A549 (cell line): Measurements from ENCODE around the gene BCAS1. TPM values are rescaled to one million over a fixed set of nuclear protein-coding genes. Genes with fewer than 3 reads are reported as not detected.

Experiments used
- ATAC-seq, 2 experiments: fragments of 200-7000 bp in 1 of 2; fragments of >200 bp in 1 of 2; cut with Nextera tagmentation in 1 of 2; cut with Tn5 transposase in 1 of 2; 3 replicates each; pipeline versions ENCODE4 v1.8.0 to v1.9.1; 2018 to 2020; ENCODE audit warnings: mild to moderate bottlenecking in 1 of 2, moderate library complexity in 1 of 2
- CTCF ChIA-PET: fragments of 300-600 bp; sonication (Branson Sonifier 250); formaldehyde crosslinking; extraction: SDS; loops from one replicate; lab custom pipeline; 2021; ENCODE audit warnings: antibody characterized with exemption, inconsistent platforms; lab: Yijun Ruan, JAX
- POLR2A ChIA-PET: fragments of 350-600 bp; formaldehyde crosslinking; extraction: SDS; loops from one replicate; lab custom pipeline; 2021; ENCODE audit warnings: antibody characterized with exemption, inconsistent platforms; lab: Yijun Ruan, JAX
- DNase-seq, 2 experiments: peaks; one replicate each; pipeline versions ENCODE4 v3.0.0 to v3.0.0-alpha.2; 2011 to 2016; ENCODE audit warnings: low read depth in 1 of 2, low spot score in 1 of 2
- FAIRE-seq: peaks from 2 replicates; lab custom pipeline; 2011; peaks lifted over from hg19 to GRCh38; lab: Jason Lieb, UNC
- H3K27ac ChIP-seq, 2 experiments: fragments of >200 bp; sonication (Bioruptor Twin); formaldehyde crosslinking; 3 replicates each; pipeline ENCODE4 v1.5.1; 2016 to 2017
- H3K4me1 ChIP-seq: fragments of >200 bp; sonication (Bioruptor Twin); formaldehyde crosslinking; 3 replicates; pipeline ENCODE4 v1.6.1; 2016
- H3K4me2 ChIP-seq: fragments of >200 bp; sonication (Bioruptor Twin); formaldehyde crosslinking; 3 replicates; pipeline ENCODE4 v1.6.1; 2016
- H3K4me3 ChIP-seq: fragments of >200 bp; sonication (Bioruptor Twin); formaldehyde crosslinking; 3 replicates; pipeline ENCODE4 v1.5.1; 2016
- H3K9me3 ChIP-seq: fragments of >200 bp; sonication (Bioruptor Twin); formaldehyde crosslinking; 3 replicates; pipeline ENCODE4 v1.6.1; 2016
- BHLHE40 ChIP-seq: IDR thresholded peaks from 2 replicates; pipeline ENCODE4 v1.6.1; 2012; ENCODE audit warnings: low read depth, low read length, inconsistent platforms
- CBX2 ChIP-seq: fragments of 200-600 bp; sonication (generic); IDR thresholded peaks from 2 replicates; pipeline ENCODE4 v1.6.1; 2016; ENCODE audit warnings: low read depth, mild to moderate bottlenecking, borderline replicate concordance
- CBX8 ChIP-seq: fragments of 200-600 bp; sonication (generic); IDR thresholded peaks from 2 replicates; pipeline ENCODE4 v1.6.1; 2016
- CTCF ChIP-seq: fragments of >200 bp; sonication (Bioruptor Twin); formaldehyde crosslinking; IDR thresholded peaks from 3 replicates; pipeline ENCODE4 v1.5.1; 2016
- EP300 ChIP-seq, 2 experiments: fragments of >200 bp; sonication (Bioruptor Twin); formaldehyde crosslinking; IDR thresholded peaks; 2 replicates in 1 of 2; 3 replicates in 1 of 2; pipeline ENCODE4 v1.6.1; 2016 to 2017
- FOSL2 ChIP-seq, 2 experiments: fragments of 450-650 bp in 1 of 2; fragments of >200 bp in 1 of 2; sonication (Bioruptor Twin) in 1 of 2; formaldehyde crosslinking; IDR thresholded peaks; 2 replicates each; pipeline versions ENCODE4 v1.5.0 to v1.6.1; 2016 to 2020; ENCODE audit warnings: mild to moderate bottlenecking in 1 of 2, moderate library complexity in 1 of 2
- HOXA7 ChIP-seq: fragments of 250-450 bp; sonication (Bioruptor Pico); IDR thresholded peaks from 2 replicates; pipeline ENCODE4 v1.5.0; 2020; ENCODE audit warnings: mild to moderate bottlenecking, moderate library complexity
- HOXB13 ChIP-seq: fragments of 250-450 bp; sonication (Bioruptor Pico); IDR thresholded peaks from 2 replicates; pipeline ENCODE4 v1.5.0; 2020; ENCODE audit warnings: low read depth, mild to moderate bottlenecking, moderate library complexity
- JUN ChIP-seq, 2 experiments: fragments of >200 bp; sonication (Bioruptor Twin); formaldehyde crosslinking; IDR thresholded peaks; 2 replicates in 1 of 2; 3 replicates in 1 of 2; pipeline ENCODE4 v1.6.1; 2016 to 2017
- NPAS2 ChIP-seq: fragments of 250-450 bp; sonication (Bioruptor Pico); IDR thresholded peaks from 2 replicates; pipeline ENCODE4 v1.8.0; 2022; ENCODE audit warnings: mild to moderate bottlenecking, moderate library complexity, borderline replicate concordance
- POLR2AphosphoS2 ChIP-seq: conservative IDR thresholded peaks from 2 replicates; pipeline ENCODE4 v1.6.1; 2012; ENCODE audit warnings: low read length, improper control_type of control experiment, inconsistent platforms
- REST ChIP-seq: fragments of 200-600 bp; sonication (generic); IDR thresholded peaks from 2 replicates; pipeline ENCODE4 v1.6.1; 2016; ENCODE audit warnings: antibody characterized with exemption, mild to moderate bottlenecking, moderate library complexity
- RFX5 ChIP-seq: fragments of 450-650 bp; IDR thresholded peaks from 2 replicates; pipeline ENCODE4 v1.7.1; 2014; ENCODE audit warnings: antibody characterized with exemption, mild to moderate bottlenecking, moderate library complexity
- SMC3 ChIP-seq: fragments of >200 bp; sonication (Bioruptor Twin); formaldehyde crosslinking; IDR thresholded peaks from 3 replicates; pipeline ENCODE4 v1.6.1; 2018; ENCODE audit warnings: inconsistent platforms
- SREBF2 ChIP-seq: fragments of 450-650 bp; IDR thresholded peaks from 2 replicates; pipeline ENCODE4 v1.6.1; 2014; ENCODE audit warnings: mild to moderate bottlenecking, moderate library complexity
- TFCP2L1 ChIP-seq: fragments of 250-450 bp; sonication (Bioruptor Pico); IDR thresholded peaks from 2 replicates; pipeline ENCODE4 v1.5.0; 2021; ENCODE audit warnings: mild to moderate bottlenecking
- ZFP36 ChIP-seq: fragments of 450-650 bp; IDR thresholded peaks from 2 replicates; pipeline ENCODE4 v1.6.1; 2014; ENCODE audit warnings: borderline replicate concordance; ENCODE audit not compliant: partially characterized antibody
- ZNF302 ChIP-seq: fragments of 250-450 bp; sonication (Bioruptor Pico); IDR thresholded peaks from 2 replicates; pipeline ENCODE4 v1.9.0; 2021; ENCODE audit warnings: inconsistent platforms, mild to moderate bottlenecking, moderate library complexity
- ZSCAN20 ChIP-seq: fragments of 250-450 bp; sonication (Bioruptor Pico); IDR thresholded peaks from 2 replicates; pipeline ENCODE4 v1.8.0; 2022; ENCODE audit warnings: mild to moderate bottlenecking, moderate library complexity
- WGBS: methylation state at CpG from one replicate; pipeline ENCODE4 v1.1.6; 2017; ENCODE audit errors: missing lambda C conversion rate; 5-methylcytosine and 5-hydroxymethylcytosine counted together
- polyA plus RNA-seq, 4 experiments: library from polyadenylated mRNA; depleted of rRNA in 3 of 4; stranded (reverse); fragments of >200 nt; fragmentation: RNase III in 1 of 4; extraction: RNeasy Plus Mini Kit Qiagen cat#74134 plus additional on column Dnase treatment in 1 of 4; gene quantifications; 2 replicates in 3 of 4; 3 replicates in 1 of 4; pipeline ENCODE4 v1.2.3, GENCODE V29; 2011 to 2017
- TF ChIP-seq, protein P1 (sequence below): IDR thresholded peaks from 2 replicates; pipeline ENCODE4 v1.6.1; 2012

BCAS1 gene
- polyA plus RNA-seq, 2 of the 4 experiments (the other 2 are of a cell fraction), result 1.4 to 3.9 TPM

- FAIRE-seq (no peak), ATAC-seq (no peak), DNase-seq (no peak)
- peak overlapping the region; percentile 68 for H3K4me2 ChIP-seq
- POLR2A ChIA-PET, result interaction anchor here (0.8 to 1.7 kb wide), 12 partner anchors 13 to 360 kb away, joined by 3 to 10 read pairs (median 6); partner anchors contain the start of gene ZNF217
- CTCF ChIA-PET, result interaction anchor here (0.7 to 15.9 kb wide), 49 partner anchors 10 to 708 kb away, joined by 3 to 140 read pairs (median 4); no protein-coding TSS in a partner anchor
- H3K9me3 ChIP-seq, result no peaks in the 10 kb centered on the region
- WGBS, result 83% methylated on average over 3 of the region's 3 CpGs
- no peak overlapping the region for H3K4me3 ChIP-seq
- H3K27ac ChIP-seq, result peak overlapping the region; percentile 62 to 78
- no peak for TF ChIP-seq EP300 (IDR thresholded peaks at IDR 0.05)
- TF ChIP-seq NPAS2 (CRISPR knock-in tag), result no peak
- peaks cover 66% of the 10 kb centered on the region for H3K4me1 ChIP-seq
These were observed 131.2 kb downstream of the BCAS1 start for GRCh38 chr20:53939190-53939571.

GRCh38 chr20:53938739-53939138 is 131.7 kb downstream of the BCAS1 start:
- no peak for ATAC-seq
- Histone ChIP-seq H3K4me1 (peaks cover 67% of the 10 kb centered on the region), H3K4me2 (no peak overlapping the region), H3K9me3 (no peaks in the 10 kb centered on the region), H3K27ac (peak overlapping the region; percentile 62 to 78; a peak in 5 of 6 replicates)
- 80% methylated on average over 1 of the region's 1 CpG for WGBS
- CTCF ChIA-PET, result interaction anchor here (0.8 to 15.9 kb wide), 19 partner anchors 10 to 709 kb away, joined by 3 to 140 read pairs (median 10); no protein-coding TSS in a partner anchor
- TF ChIP-seq JUN (IDR thresholded peaks at IDR 0.05), result no peak
- TF ChIP-seq, all 56 proteins: peak for 0
- POLR2A ChIA-PET, result interaction anchor here (0.9 to 1.7 kb wide), 3 partner anchors 23 to 317 kb away, joined by 4 to 10 read pairs (median 6); no protein-coding TSS in a partner anchor
- no peak for FAIRE-seq
- no peak for DNase-seq
- H3K4me3 ChIP-seq, result no peak overlapping the region

GRCh38 chr20:53937929-53938367 is 132.4 kb downstream of the BCAS1 start:
- H3K27ac ChIP-seq, result peak overlapping the region in 1 of 2 experiments; percentile 78; a peak in 3 of 6 replicates
- FAIRE-seq (no peak), ATAC-seq (no peak), DNase-seq (no peak)
- peaks cover 60% of the 10 kb centered on the region for H3K4me1 ChIP-seq
- POLR2A ChIA-PET, result interaction anchor here (0.9 kb wide), 1 partner anchor 22 kb away, joined by 4 read pairs; no protein-coding TSS in a partner anchor
- CTCF ChIA-PET, result interaction anchor here (0.5 to 15.9 kb wide), 8 partner anchors 9 to 390 kb away, joined by 3 to 140 read pairs (median 24); no protein-coding TSS in a partner anchor
- no peaks in the 10 kb centered on the region for H3K9me3 ChIP-seq
- no peak for TF ChIP-seq HOXA7 (CRISPR knock-in tag)
- no peak for TF ChIP-seq HOXB13 (CRISPR knock-in tag)
- no peak for TF ChIP-seq REST
- no peak for TF ChIP-seq CBX8
- TF ChIP-seq, protein P1, sequence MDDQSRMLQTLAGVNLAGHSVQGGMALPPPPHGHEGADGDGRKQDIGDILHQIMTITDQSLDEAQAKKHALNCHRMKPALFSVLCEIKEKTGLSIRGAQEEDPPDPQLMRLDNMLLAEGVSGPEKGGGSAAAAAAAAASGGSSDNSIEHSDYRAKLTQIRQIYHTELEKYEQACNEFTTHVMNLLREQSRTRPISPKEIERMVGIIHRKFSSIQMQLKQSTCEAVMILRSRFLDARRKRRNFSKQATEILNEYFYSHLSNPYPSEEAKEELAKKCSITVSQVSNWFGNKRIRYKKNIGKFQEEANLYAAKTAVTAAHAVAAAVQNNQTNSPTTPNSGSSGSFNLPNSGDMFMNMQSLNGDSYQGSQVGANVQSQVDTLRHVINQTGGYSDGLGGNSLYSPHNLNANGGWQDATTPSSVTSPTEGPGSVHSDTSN, result no peak
- no peak for TF ChIP-seq ZSCAN20 (CRISPR knock-in tag)
- TF ChIP-seq TFCP2L1, result no peak
- TF ChIP-seq CBX2, result no peak
- no peak for TF ChIP-seq ZFP36
- TF ChIP-seq CTCF, result no peak
- TF ChIP-seq BHLHE40, result no peak
- no peak for TF ChIP-seq ZNF302 (CRISPR knock-in tag)
- TF ChIP-seq SREBF2, result no peak
- TF ChIP-seq RFX5, result no peak
- no peak for TF ChIP-seq POLR2AphosphoS2
- TF ChIP-seq FOSL2 (IDR thresholded peaks at IDR 0.05), result no peak
- TF ChIP-seq FOSL2 (CRISPR knock-in tag; IDR thresholded peaks at IDR 0.05), result no peak
- TF ChIP-seq SMC3, result no peak
- no peak overlapping the region for H3K4me2 ChIP-seq
- no peak overlapping the region for H3K4me3 ChIP-seq
- WGBS, result 96% methylated on average over 5 of the region's 5 CpGs
